Lower leg skin (tissue), 4 donors: ENCODE results near the gene CFAP54. TPM values are rescaled to one million over a fixed set of nuclear protein-coding genes. Genes with fewer than 3 reads are reported as not detected.

ENCODE experiments used
- DNase-seq, 2 donors: peaks; one replicate each; pipeline ENCODE4 v3.0.0-alpha.2; 2019; ENCODE audit warnings: low spot score in 2 of 2
- H3K4me3 ChIP-seq: fragments of 200-600 bp; sonication (generic); 2 replicates; pipeline ENCODE4 v1.5.1; 2017; ENCODE audit warnings: mild to moderate bottlenecking, low read depth; ENCODE audit not compliant: poor library complexity, severe bottlenecking
- CTCF ChIP-seq, 3 donors: fragments of 450-650 bp; IDR thresholded peaks; one replicate each; pipeline ENCODE4 v1.5.1; 2016; ENCODE audit warnings: antibody characterized with exemption in 3 of 3, mild to moderate bottlenecking in 3 of 3, moderate library complexity in 2 of 3
- POLR2A ChIP-seq, 2 donors: fragments of 450-650 bp; IDR thresholded peaks; one replicate each; pipeline ENCODE4 v1.6.1; 2016 to 2017; ENCODE audit warnings: antibody characterized with exemption in 2 of 2, mild to moderate bottlenecking in 1 of 2, moderate library complexity in 1 of 2
- WGBS, 2 donors: methylation state at CpG; one replicate each; pipeline ENCODE4 v1.1.5; 2018; 5-methylcytosine and 5-hydroxymethylcytosine counted together
- intact Hi-C: fragments of 100-400 bp; cut with DNase I; formaldehyde crosslinking; loops from one replicate; pipeline ENCODE4 v1.15.0; 2023; ENCODE audit warnings: low total_unique reads
- total RNA-seq, 4 donors: library from RNA; depleted of rRNA; stranded (reverse); fragments of >200 nt; gene quantifications; one replicate each; pipeline ENCODE4 v1.1.0, GENCODE V29; 2016

Gene CFAP54
- total RNA-seq, 4 donors from 2014 or later: 0.04 to 0.59 TPM; not detected in 2

GRCh38 chr12:96516472-96517430, 27.4 kb downstream of the CFAP54 start:
- peak; percentile 72 to 95 for DNase-seq
- no peak overlapping the region for H3K4me3 ChIP-seq
- WGBS, 2 donors: 30 to 31% methylated on average over 8 of the region's 8 CpGs
- intact Hi-C loops: loop anchor here (5.0 kb wide), 1 partner anchor 454 kb away; no protein-coding TSS in a partner anchor
- TF ChIP-seq CTCF (IDR thresholded peaks at IDR 0.05) (peak in 1 of 3 donors; percentile 45), POLR2A (IDR thresholded peaks at IDR 0.05) (no peak)

GRCh38 chr12:96520767-96521166, 31.4 kb downstream of the CFAP54 start:
- H3K4me3 ChIP-seq: no peak overlapping the region
- DNase-seq: no peak
- no peak for TF ChIP-seq CTCF (IDR thresholded peaks at IDR 0.05)
- TF ChIP-seq POLR2A (IDR thresholded peaks at IDR 0.05): no peak
- WGBS, 2 donors: 57 to 63% methylated on average over 3 of the region's 3 CpGs
- intact Hi-C loops: no loop called here

- no peak for TF ChIP-seq POLR2A (IDR thresholded peaks at IDR 0.05)
- TF ChIP-seq CTCF (IDR thresholded peaks at IDR 0.05): no peak
Measured at GRCh38 chr12:96521895-96522682, 32.7 kb downstream of the CFAP54 start.

GRCh38 chr12:96522690-96523089, 33.3 kb downstream of the CFAP54 start:
- 56 to 59% methylated on average over 3 of the region's 3 CpGs for WGBS, 2 donors
- intact Hi-C loops: no loop called here
- no peak for DNase-seq
- TF ChIP-seq CTCF (IDR thresholded peaks at IDR 0.05) (no peak), POLR2A (IDR thresholded peaks at IDR 0.05) (no peak)
- H3K4me3 ChIP-seq: no peak overlapping the region

More at GRCh38 chr12:96521895-96522682, 32.7 kb downstream of the CFAP54 start:
- no peak for DNase-seq
- no peak overlapping the region for H3K4me3 ChIP-seq
- 94 to 96% methylated on average over 7 of the region's 7 CpGs for WGBS, 2 donors
- intact Hi-C loops: no loop called here

GRCh38 chr12:96526110-96526509, 36.7 kb downstream of the CFAP54 start:
- intact Hi-C loops: no loop called here
- DNase-seq: no peak
- H3K4me3 ChIP-seq: no peak overlapping the region
- 56 to 66% methylated on average over 1 of the region's 1 CpG for WGBS, 2 donors
- TF ChIP-seq POLR2A (IDR thresholded peaks at IDR 0.05) (no peak), CTCF (IDR thresholded peaks at IDR 0.05) (no peak)
